Muscle layer of colon (tissue), 2 donors: Measurements from ENCODE around the gene CNKSR3.

Source experiments
- H3K27ac ChIP-seq: one replicate; pipeline ENCODE4 v1.7.0; 2013; ENCODE audit warnings: low read depth, mild to moderate bottlenecking, low read length, moderate library complexity
- H3K27me3 ChIP-seq, 2 donors: one replicate each; pipeline ENCODE4 v1.7.0; 2013; ENCODE audit warnings: low read length in 2 of 2, mild to moderate bottlenecking in 2 of 2; ENCODE audit not compliant: insufficient read depth in 2 of 2, control insufficient read depth in 1 of 2
- H3K36me3 ChIP-seq: one replicate; pipeline ENCODE4 v1.7.0; 2013; ENCODE audit warnings: mild to moderate bottlenecking, low read length; ENCODE audit not compliant: insufficient read depth
- H3K4me1 ChIP-seq: one replicate; pipeline ENCODE4 v1.7.0; 2013; ENCODE audit warnings: mild to moderate bottlenecking, low read length; ENCODE audit not compliant: insufficient read depth
- H3K4me3 ChIP-seq, 2 donors: one replicate each; pipeline ENCODE4 v1.7.0; 2013; ENCODE audit warnings: low read length in 2 of 2, low read depth in 1 of 2, mild to moderate bottlenecking in 1 of 2, moderate library complexity in 1 of 2
- H3K9ac ChIP-seq: one replicate; pipeline ENCODE4 v1.7.0; 2013; ENCODE audit warnings: low read length
- H3K9me3 ChIP-seq: one replicate; pipeline ENCODE4 v1.7.0; 2013; ENCODE audit warnings: mild to moderate bottlenecking, low read length
- donor health status: abdominal sarcoma.
- donor health status: Adenocarcinoma of cecum.

Gene CNKSR3

DNA sequence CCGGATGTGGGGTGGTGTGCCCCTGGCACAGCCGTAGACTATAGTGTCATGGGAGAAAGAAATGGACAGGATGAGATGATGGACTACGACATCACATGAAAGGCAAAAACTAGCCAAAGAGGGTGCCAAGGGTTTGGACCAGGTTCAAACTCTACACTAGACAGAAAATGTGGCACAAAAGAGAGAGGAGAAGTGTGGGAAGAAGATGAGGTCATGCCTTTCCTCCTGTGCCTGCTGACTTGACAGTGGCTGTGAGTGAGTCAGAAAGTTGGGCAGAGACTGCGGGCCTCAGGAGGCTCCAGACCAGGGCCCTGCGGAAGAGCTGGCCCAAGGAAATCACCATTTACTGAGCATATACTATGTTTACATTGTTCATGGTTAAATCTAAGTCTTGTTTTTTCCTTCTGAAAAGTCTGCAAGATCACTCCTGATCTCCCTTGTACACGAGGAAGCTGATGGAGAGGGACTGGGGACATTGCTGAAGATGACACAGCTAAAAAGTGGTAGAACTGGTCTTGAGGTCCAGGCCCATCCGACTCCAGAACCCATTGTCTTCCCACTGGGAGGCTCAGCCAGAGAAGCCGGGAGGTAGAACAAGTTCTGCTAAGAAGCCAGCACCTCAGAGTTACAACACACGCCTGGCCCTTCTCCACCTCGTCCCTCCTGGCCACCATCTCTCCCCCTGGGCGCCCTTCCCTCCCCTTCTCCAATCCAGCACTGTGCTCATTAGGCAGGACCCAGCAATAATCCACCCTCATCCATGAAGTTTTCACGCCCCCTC, 35.6 kb downstream of the CNKSR3 start:
- peaks cover 33% of the 10 kb centered on the region for H3K4me1 ChIP-seq
- H3K27ac ChIP-seq = no peak overlapping the region

GRCh38 chr6:154473324-154473723, 37.2 kb downstream of the CNKSR3 start:
- Histone ChIP-seq H3K27ac (no peak overlapping the region), H3K9ac (no peak overlapping the region), H3K4me1 (peaks cover 25% of the 10 kb centered on the region), H3K36me3 (no peaks in the 10 kb centered on the region), H3K4me3 (no peak overlapping the region), H3K9me3 (no peaks in the 10 kb centered on the region), H3K27me3 (no peaks in the 10 kb centered on the region)

More for the DNA sequence above, 35.6 kb downstream of the CNKSR3 start:
- Histone ChIP-seq H3K9me3 (no peaks in the 10 kb centered on the region), H3K9ac (no peak overlapping the region), H3K4me3 (no peak overlapping the region), H3K27me3 (no peaks in the 10 kb centered on the region), H3K36me3 (no peaks in the 10 kb centered on the region)

DNA sequence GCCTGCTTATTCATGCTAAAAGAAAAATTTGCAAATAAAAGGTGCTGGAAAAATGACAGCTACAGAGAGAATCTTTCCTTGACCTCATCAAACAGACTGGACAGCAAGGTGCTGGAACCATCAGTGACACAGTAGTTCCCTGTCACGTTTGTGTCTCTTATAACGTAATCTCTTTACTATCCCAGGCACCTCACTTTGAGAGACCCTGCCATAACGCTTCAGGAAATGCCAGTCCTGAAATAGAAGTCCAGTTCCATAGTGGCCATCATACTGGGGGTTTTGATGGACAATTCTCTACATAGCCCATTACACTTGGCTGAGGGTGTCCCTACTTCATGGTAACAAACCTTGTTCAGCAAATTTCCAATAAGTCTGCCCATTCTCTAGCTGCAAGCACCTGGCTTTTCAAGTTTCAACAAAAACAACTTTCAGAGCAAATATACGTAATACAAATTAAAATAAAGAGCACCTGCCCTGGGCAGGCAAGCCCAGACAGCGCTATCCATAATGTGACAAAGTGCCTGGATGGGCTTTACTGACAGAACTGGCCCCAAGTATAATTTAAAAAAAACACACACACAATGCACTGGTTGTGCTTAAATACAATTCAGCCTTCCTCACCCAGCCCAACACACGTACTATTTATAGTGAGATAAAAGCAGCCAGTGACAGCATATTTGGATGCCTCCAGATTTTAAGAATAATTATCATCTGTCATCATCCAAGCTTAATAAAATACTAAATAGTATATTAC, 38.7 kb downstream of the CNKSR3 start:
- Histone ChIP-seq H3K36me3 (no peaks in the 10 kb centered on the region), H3K27ac (no peak overlapping the region), H3K27me3 (no peaks in the 10 kb centered on the region), H3K9me3 (no peaks in the 10 kb centered on the region), H3K4me1 (peaks cover 16% of the 10 kb centered on the region), H3K9ac (no peak overlapping the region), H3K4me3 (no peak overlapping the region)

DNA sequence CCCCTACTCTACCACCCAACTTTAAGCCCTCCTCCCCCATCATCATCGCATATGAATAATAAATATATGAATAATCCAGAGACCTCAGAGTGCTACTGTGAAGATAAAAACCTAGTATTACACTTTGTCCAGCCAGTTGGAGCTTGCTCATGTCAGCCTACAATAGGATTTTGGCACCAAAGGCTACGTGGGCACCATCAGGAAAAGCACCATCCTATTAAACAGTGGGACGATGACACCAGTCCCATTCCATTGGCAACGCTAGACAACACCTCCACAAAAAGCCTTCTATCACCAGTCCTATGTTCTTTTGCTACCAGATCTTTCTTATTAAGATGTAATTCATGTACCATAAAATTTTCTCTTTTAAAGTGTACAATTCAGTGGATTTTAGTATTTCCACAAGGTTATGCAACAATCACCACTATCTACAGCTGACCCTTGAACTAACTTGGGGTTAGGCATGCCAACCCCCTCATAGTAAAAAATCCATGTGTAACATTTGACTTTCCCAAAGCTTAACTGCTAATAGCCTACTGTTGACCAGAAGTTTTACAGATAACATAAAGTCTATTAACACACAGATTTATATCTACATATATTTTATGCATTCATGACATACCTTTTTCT, 41.1 kb downstream of the CNKSR3 start:
- Histone ChIP-seq H3K36me3 (no peaks in the 10 kb centered on the region), H3K9ac (no peak overlapping the region), H3K4me3 (no peak overlapping the region), H3K9me3 (no peaks in the 10 kb centered on the region), H3K27me3 (no peaks in the 10 kb centered on the region), H3K4me1 (peaks cover 10% of the 10 kb centered on the region), H3K27ac (no peak overlapping the region)

DNA sequence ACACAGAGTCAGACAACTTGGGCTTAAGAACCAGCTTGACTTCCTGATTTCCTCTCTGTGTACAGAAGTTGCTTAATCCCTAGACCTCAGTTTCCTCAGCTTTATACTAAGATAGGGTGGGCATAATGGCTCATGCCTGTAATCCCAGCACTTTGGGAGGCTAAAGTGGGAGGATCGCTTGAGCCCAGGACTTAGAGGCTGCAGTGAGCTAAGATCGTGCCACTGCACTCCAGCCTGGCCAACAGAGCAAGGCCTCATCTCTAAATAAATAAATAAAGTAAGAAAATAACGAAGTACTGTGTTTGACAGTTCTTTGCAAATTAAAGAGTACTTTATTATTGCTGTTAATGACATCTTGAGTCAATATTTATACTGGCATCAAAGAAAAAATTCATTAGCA, 41.7 kb downstream of the CNKSR3 start:
- no peaks in the 10 kb centered on the region for H3K27me3 ChIP-seq
- H3K27ac ChIP-seq = no peak overlapping the region
- H3K9me3 ChIP-seq = no peaks in the 10 kb centered on the region
- no peak overlapping the region for H3K4me3 ChIP-seq
- H3K4me1 ChIP-seq = peaks cover 16% of the 10 kb centered on the region
- H3K9ac ChIP-seq = no peak overlapping the region
- no peaks in the 10 kb centered on the region for H3K36me3 ChIP-seq

DNA sequence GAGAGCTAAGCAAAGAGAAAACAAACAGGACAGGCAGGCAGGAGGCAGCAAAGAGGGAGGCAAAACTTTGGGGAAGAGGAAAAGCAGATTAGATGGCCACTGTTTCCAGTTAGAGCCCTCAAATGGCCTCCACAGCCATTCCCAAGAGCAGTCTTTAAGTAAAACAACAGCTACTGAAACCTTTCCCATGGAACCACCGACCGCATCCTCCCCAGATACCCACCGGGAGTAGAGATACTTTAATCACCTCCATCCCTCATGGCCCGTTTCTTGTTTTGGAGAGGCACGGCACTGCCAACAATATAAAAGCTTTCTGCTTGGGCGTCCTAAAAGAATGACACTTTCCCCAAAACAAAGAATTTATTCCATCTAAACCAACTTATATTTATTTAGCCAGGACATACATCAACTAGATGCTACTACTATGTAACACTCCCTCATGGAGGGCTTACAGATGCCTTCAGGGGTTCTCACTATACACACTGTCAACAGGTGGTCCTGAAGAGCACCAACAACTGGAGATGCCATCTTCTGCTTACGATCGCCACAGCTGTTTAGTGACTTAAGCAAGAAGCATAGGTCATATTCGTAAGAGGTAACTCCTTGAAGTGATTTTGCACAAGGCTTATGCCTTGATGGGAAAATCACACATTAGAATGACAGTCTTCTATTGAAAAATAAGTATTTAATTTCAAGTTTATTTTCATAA, 43.4 kb downstream of the CNKSR3 start:
- no peaks in the 10 kb centered on the region for H3K27me3 ChIP-seq
- H3K27ac ChIP-seq = no peak overlapping the region
- no peak overlapping the region for H3K9ac ChIP-seq
- no peaks in the 10 kb centered on the region for H3K9me3 ChIP-seq
- H3K4me3 ChIP-seq = no peak overlapping the region
- no peaks in the 10 kb centered on the region for H3K36me3 ChIP-seq
- H3K4me1 ChIP-seq = peaks cover 20% of the 10 kb centered on the region

GRCh38 chr6:154466139-154466538, 44.3 kb downstream of the CNKSR3 start:
- no peak overlapping the region for H3K9ac ChIP-seq
- peaks cover 22% of the 10 kb centered on the region for H3K4me1 ChIP-seq
- no peaks in the 10 kb centered on the region for H3K9me3 ChIP-seq
- no peak overlapping the region for H3K27ac ChIP-seq
- no peaks in the 10 kb centered on the region for H3K27me3 ChIP-seq
- no peak overlapping the region for H3K4me3 ChIP-seq
- H3K36me3 ChIP-seq = no peaks in the 10 kb centered on the region

DNA sequence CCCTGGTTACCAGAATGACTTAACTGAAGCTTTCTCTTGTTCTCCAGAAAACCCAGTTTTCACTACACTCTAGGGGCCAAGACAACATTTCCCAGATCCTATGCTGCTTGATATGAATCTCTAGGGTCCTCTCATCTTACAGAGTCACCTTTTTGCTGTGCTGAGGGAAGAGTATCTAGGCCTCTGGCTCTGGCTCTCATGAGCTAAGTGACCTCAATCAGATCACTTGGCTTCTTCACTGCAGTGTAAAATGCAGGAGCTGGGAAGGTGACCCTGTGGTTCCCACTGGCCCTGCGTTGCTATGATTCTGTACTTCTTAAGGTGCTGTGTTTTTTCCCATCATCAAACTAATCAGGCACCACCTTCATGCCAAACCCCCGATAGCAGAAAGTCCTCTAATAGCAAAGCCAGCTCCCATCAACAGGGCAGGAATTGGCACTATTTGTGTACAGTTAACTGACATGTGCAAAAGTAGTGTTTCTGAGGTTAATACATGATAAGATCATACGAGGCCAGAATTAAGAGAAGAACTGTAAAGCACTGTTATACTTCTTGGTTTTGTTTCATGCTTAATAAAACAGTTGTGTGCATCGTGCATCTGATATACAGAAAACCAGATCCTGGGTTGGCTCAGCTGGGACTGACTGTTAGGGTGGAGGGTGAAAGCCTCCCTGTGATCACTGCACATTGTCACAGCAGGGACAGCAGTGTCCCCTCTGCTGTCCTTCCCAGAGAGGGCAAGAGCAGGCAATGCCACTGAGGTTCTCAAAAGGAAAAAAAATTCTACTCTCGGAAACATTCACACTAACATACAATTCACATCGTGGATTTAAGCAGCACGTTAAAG, 46.7 kb downstream of the CNKSR3 start:
- Histone ChIP-seq H3K27me3 (no peaks in the 10 kb centered on the region), H3K36me3 (no peaks in the 10 kb centered on the region), H3K9me3 (no peaks in the 10 kb centered on the region), H3K4me1 (peaks cover 45% of the 10 kb centered on the region), H3K4me3 (no peak overlapping the region), H3K9ac (no peak overlapping the region), H3K27ac (no peak overlapping the region)

GRCh38 chr6:154462425-154462824, 48.1 kb downstream of the CNKSR3 start:
- H3K9me3 ChIP-seq = no peaks in the 10 kb centered on the region
- H3K27me3 ChIP-seq = no peaks in the 10 kb centered on the region
- no peak overlapping the region for H3K27ac ChIP-seq
- H3K36me3 ChIP-seq = no peaks in the 10 kb centered on the region
- peaks cover 59% of the 10 kb centered on the region for H3K4me1 ChIP-seq
- H3K9ac ChIP-seq = no peak overlapping the region
- H3K4me3 ChIP-seq = no peak overlapping the region

DNA sequence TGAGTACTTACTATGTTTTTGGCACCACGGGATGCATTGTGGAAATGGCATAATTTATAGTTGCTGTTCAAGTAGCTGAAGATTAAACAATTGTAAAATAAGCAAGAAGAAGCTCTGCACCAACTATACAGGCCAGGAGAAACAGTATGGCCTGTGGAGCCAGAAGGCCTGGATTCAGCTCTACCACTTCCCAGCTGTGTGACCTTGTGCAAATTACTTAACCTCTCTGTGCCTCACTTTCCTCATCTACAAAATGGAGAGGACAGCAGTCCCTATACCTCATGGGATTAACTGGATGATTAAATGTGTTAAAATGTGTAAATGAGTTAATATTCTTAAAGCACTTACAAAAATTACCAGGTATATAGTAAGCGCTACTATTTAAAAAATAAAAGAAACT, 49.1 kb downstream of the CNKSR3 start:
- Histone ChIP-seq H3K27ac (no peak overlapping the region), H3K4me1 (peaks cover 61% of the 10 kb centered on the region)

More for the DNA sequence above, 49.1 kb downstream of the CNKSR3 start:
- no peaks in the 10 kb centered on the region for H3K27me3 ChIP-seq
- no peak overlapping the region for H3K4me3 ChIP-seq
- H3K36me3 ChIP-seq = no peaks in the 10 kb centered on the region
- H3K9ac ChIP-seq = no peak overlapping the region
- no peaks in the 10 kb centered on the region for H3K9me3 ChIP-seq
